ENCODE data around the gene PREX1.

- TF ChIP-seq POLR2A (IDR thresholded peaks at IDR 0.05), result no peak
- TF ChIP-seq, protein P1, sequence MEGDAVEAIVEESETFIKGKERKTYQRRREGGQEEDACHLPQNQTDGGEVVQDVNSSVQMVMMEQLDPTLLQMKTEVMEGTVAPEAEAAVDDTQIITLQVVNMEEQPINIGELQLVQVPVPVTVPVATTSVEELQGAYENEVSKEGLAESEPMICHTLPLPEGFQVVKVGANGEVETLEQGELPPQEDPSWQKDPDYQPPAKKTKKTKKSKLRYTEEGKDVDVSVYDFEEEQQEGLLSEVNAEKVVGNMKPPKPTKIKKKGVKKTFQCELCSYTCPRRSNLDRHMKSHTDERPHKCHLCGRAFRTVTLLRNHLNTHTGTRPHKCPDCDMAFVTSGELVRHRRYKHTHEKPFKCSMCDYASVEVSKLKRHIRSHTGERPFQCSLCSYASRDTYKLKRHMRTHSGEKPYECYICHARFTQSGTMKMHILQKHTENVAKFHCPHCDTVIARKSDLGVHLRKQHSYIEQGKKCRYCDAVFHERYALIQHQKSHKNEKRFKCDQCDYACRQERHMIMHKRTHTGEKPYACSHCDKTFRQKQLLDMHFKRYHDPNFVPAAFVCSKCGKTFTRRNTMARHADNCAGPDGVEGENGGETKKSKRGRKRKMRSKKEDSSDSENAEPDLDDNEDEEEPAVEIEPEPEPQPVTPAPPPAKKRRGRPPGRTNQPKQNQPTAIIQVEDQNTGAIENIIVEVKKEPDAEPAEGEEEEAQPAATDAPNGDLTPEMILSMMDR (IDR thresholded peaks at IDR 0.05), result no peak
Observed at GRCh38 chr20:48603819-48604405, 223.9 kb downstream of the PREX1 start.
